ENCODE results near the gene ACTA1.

Gene ACTA1

DNA sequence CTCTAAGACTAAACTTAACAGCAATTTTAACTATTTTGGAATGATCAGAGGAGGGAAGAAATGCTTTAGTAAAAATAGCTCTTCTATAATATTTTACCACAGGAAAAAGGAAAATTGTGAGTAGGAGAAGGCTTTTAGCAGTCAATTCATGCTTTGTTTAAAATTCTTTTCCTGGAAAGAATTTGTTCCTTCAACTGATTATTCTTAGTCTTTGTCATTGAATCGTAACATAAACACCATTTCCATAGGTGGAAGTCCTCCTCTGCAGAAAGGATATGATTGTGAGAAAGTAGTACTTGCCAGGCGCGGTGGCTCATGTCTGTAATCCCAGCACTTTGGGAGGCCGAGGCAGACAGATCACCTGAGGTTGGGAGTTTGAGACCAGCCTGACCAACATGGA lies 11.9 kb upstream of the ACTA1 start:
- no peak for TF ChIP-seq TCF12 (IDR thresholded peaks at IDR 0.05; ENCODE audit: low read depth)
- no peak for TF ChIP-seq EP300 (IDR thresholded peaks at IDR 0.05; ENCODE audit: borderline replicate concordance)
- TF ChIP-seq, protein P1, sequence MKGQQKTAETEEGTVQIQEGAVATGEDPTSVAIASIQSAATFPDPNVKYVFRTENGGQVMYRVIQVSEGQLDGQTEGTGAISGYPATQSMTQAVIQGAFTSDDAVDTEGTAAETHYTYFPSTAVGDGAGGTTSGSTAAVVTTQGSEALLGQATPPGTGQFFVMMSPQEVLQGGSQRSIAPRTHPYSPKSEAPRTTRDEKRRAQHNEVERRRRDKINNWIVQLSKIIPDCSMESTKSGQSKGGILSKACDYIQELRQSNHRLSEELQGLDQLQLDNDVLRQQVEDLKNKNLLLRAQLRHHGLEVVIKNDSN (IDR thresholded peaks at IDR 0.05): no peak
- TF ChIP-seq TEAD4 (IDR thresholded peaks at IDR 0.05): no peak
- TF ChIP-seq YY1 (IDR thresholded peaks at IDR 0.05; ENCODE audit: low read depth): no peak

DNA sequence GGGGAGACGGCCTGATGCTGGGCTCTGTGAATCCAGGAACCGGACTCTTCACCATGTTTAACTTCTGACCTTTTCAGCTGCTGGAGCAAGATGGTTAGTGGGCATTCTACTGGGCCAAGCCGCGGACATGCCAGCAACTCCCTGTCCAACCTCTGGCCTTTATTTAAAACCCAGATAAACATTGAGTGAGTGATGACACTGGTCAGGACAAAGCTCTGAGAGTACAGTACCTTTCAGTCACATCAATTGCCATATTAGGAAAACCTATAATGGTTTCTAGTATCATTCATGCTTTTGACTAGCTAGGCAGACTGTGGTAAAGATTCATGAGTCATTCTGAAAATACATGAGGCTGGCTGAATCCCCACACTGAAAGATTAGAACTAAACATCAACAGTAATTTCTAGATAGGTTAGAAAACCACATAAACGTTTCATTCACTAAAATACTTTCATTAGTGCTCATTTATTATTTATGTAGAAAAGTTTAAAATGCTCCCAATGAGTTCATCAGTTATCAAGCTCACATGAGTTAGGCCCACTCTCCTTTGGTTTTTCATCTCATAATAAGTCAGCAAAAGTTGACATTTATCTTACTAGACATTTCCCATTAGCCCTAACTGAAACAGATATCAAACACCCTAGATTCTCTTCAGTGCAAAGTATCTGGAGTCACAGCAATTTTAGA lies 7.1 kb upstream of the ACTA1 start:
- TF ChIP-seq NFIC (IDR thresholded peaks at IDR 0.05): no peak
- no peak for TF ChIP-seq RAD21 (IDR thresholded peaks at IDR 0.05; ENCODE audit: low read depth)
- TF ChIP-seq CEBPB (IDR thresholded peaks at IDR 0.05): no peak
- TF ChIP-seq, protein P1 (IDR thresholded peaks at IDR 0.05): no peak
- TF ChIP-seq EP300 (IDR thresholded peaks at IDR 0.05; ENCODE audit: borderline replicate concordance): no peak
- no peak for TF ChIP-seq TAF1 (IDR thresholded peaks at IDR 0.05; ENCODE audit: low read depth)
- TF ChIP-seq EGR1 (IDR thresholded peaks at IDR 0.05): no peak
- no peak for TF ChIP-seq FOXM1 (IDR thresholded peaks at IDR 0.05; ENCODE audit: borderline replicate concordance, low read depth)
- no peak for TF ChIP-seq YY1 (IDR thresholded peaks at IDR 0.05; ENCODE audit: low read depth)
- TF ChIP-seq ZBTB7A (IDR thresholded peaks at IDR 0.05; ENCODE audit: low read depth): no peak
- no peak for TF ChIP-seq CREB1 (IDR thresholded peaks at IDR 0.05; ENCODE audit: low read depth)
- TF ChIP-seq, protein P2, sequence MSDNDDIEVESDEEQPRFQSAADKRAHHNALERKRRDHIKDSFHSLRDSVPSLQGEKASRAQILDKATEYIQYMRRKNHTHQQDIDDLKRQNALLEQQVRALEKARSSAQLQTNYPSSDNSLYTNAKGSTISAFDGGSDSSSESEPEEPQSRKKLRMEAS (IDR thresholded peaks at IDR 0.05): no peak

DNA sequence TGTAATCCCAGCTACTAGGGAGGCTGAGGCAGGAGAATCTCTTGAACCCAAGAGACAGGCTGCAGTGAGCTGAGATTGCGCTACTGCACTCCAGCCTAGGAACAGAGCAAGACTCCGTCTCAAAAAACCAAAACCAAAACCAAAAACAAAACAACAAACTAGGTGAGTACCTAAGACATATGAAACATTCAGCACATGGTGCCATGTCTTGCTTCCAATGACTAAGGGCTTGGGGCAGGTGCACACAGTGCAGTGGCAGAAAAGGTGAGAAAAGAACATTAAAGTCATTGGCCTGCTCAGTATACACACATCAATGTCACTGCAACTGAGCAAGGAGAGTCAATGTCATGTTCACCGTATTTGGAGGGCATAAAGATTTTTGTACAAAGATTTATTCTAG lies 4.1 kb upstream of the ACTA1 start:
- no peak for TF ChIP-seq FOXM1 (IDR thresholded peaks at IDR 0.05; ENCODE audit: borderline replicate concordance, low read depth)
- no peak for TF ChIP-seq EGR1 (IDR thresholded peaks at IDR 0.05)
- TF ChIP-seq YY1 (IDR thresholded peaks at IDR 0.05; ENCODE audit: low read depth): no peak
- TF ChIP-seq TCF12 (IDR thresholded peaks at IDR 0.05; ENCODE audit: low read depth): no peak
- no peak for TF ChIP-seq CEBPB (IDR thresholded peaks at IDR 0.05)
- TF ChIP-seq TEAD4 (IDR thresholded peaks at IDR 0.05): no peak
- no peak for TF ChIP-seq TAF1 (IDR thresholded peaks at IDR 0.05; ENCODE audit: low read depth)
- TF ChIP-seq, protein P2 (IDR thresholded peaks at IDR 0.05): no peak
- TF ChIP-seq, protein P1 (IDR thresholded peaks at IDR 0.05): no peak
- no peak for TF ChIP-seq RAD21 (IDR thresholded peaks at IDR 0.05; ENCODE audit: low read depth)
- no peak for TF ChIP-seq NFIC (IDR thresholded peaks at IDR 0.05)
- no peak for TF ChIP-seq CREB1 (IDR thresholded peaks at IDR 0.05; ENCODE audit: low read depth)
- TF ChIP-seq ZBTB7A (IDR thresholded peaks at IDR 0.05; ENCODE audit: low read depth): no peak
- TF ChIP-seq, protein P3, sequence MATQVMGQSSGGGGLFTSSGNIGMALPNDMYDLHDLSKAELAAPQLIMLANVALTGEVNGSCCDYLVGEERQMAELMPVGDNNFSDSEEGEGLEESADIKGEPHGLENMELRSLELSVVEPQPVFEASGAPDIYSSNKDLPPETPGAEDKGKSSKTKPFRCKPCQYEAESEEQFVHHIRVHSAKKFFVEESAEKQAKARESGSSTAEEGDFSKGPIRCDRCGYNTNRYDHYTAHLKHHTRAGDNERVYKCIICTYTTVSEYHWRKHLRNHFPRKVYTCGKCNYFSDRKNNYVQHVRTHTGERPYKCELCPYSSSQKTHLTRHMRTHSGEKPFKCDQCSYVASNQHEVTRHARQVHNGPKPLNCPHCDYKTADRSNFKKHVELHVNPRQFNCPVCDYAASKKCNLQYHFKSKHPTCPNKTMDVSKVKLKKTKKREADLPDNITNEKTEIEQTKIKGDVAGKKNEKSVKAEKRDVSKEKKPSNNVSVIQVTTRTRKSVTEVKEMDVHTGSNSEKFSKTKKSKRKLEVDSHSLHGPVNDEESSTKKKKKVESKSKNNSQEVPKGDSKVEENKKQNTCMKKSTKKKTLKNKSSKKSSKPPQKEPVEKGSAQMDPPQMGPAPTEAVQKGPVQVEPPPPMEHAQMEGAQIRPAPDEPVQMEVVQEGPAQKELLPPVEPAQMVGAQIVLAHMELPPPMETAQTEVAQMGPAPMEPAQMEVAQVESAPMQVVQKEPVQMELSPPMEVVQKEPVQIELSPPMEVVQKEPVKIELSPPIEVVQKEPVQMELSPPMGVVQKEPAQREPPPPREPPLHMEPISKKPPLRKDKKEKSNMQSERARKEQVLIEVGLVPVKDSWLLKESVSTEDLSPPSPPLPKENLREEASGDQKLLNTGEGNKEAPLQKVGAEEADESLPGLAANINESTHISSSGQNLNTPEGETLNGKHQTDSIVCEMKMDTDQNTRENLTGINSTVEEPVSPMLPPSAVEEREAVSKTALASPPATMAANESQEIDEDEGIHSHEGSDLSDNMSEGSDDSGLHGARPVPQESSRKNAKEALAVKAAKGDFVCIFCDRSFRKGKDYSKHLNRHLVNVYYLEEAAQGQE (IDR thresholded peaks at IDR 0.05; ENCODE audit: low read depth): no peak
- TF ChIP-seq EP300 (IDR thresholded peaks at IDR 0.05; ENCODE audit: borderline replicate concordance): no peak

DNA sequence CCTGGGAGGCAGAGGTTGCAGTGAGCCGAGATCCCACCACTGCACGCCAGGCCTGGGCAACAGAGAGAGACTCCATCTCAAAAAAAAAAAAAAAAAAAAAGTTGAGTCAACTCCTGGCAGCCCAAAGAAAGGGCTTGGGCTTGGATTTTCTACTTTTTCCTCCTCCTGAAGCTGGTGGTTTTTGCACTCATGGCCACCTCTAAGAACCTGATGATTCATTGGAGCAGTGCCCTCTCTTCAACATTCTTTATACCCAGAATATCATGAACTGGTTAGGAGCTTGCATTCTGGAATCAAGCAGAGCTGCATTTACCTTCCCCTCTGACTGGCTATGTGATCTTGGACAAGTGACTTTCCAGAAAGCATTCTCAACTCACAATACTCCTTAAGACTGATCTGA lies 3.5 kb upstream of the ACTA1 start:
- no peak for TF ChIP-seq CEBPB (IDR thresholded peaks at IDR 0.05)
- TF ChIP-seq, protein P1 (IDR thresholded peaks at IDR 0.05): no peak
- TF ChIP-seq EP300 (IDR thresholded peaks at IDR 0.05; ENCODE audit: borderline replicate concordance): no peak
- TF ChIP-seq FOXM1 (IDR thresholded peaks at IDR 0.05; ENCODE audit: borderline replicate concordance, low read depth): no peak
- TF ChIP-seq CREB1 (IDR thresholded peaks at IDR 0.05; ENCODE audit: low read depth): no peak
- TF ChIP-seq, protein P2 (IDR thresholded peaks at IDR 0.05): no peak
- no peak for TF ChIP-seq TEAD4 (IDR thresholded peaks at IDR 0.05)
- TF ChIP-seq, protein P3 (IDR thresholded peaks at IDR 0.05; ENCODE audit: low read depth): no peak
- no peak for TF ChIP-seq YY1 (IDR thresholded peaks at IDR 0.05; ENCODE audit: low read depth)
- no peak for TF ChIP-seq RAD21 (IDR thresholded peaks at IDR 0.05; ENCODE audit: low read depth)
- TF ChIP-seq ZBTB7A (IDR thresholded peaks at IDR 0.05; ENCODE audit: low read depth): no peak
- no peak for TF ChIP-seq TCF12 (IDR thresholded peaks at IDR 0.05; ENCODE audit: low read depth)
- TF ChIP-seq NFIC (IDR thresholded peaks at IDR 0.05): no peak

Measured in Ishikawa (cell line).